Activated CD8-positive, alpha-beta memory T cell treated with anti-CD3 and anti-CD28 coated beads for 36 hours (primary cell): Measurements from ENCODE around the gene GSK3B. TPM values are rescaled to one million over a fixed set of nuclear protein-coding genes. Genes with fewer than 3 reads are reported as not detected.
"Not testable (repeated sequence)": the region's sequence is repeated elsewhere in the genome, so short reads cannot be mapped to it uniquely, and the experiment has no call there.

Experiments used
- CTCF ChIA-PET: fragments of 350-600 bp; sonication (Branson Sonifier 250); formaldehyde crosslinking; loops from one replicate; lab custom pipeline; 2021; ENCODE audit warnings: antibody characterized with exemption; lab: Charles Lee
- POLR2A ChIA-PET: fragments of 350-600 bp; sonication (Branson Sonifier 250); formaldehyde crosslinking; loops from one replicate; lab custom pipeline; 2021; ENCODE audit warnings: antibody characterized with exemption; lab: Charles Lee
- total RNA-seq, 2 experiments: library from RNA; stranded (reverse); gene quantifications; one replicate each; pipeline ENCODE4 v1.2.3, GENCODE V29; 2021

Gene GSK3B
- total RNA-seq, 2 experiments from 2014 or later: 34.4 to 35.2 TPM

DNA sequence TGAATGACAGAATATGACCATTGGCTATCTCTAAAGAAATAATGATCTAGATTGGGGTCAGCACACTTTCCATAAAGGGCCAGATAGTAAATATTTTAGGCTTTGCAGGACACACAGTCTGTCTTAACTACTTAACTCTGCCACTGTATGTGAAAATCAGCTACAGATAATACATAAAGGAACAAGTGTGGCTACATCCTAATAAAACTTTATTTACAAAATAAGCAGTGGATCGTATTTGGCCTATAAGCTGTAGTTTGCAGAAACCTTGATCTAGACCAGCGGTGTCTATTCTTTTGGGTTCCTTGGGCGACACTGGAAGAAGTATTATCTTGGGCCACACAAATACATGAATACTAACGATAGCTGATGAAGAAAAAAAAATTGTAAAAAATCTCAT, 27.6 kb downstream of the GSK3B start:
- POLR2A ChIA-PET: no interaction called here
- CTCF ChIA-PET: no interaction called here

GRCh38 chr3:120064641-120065040, 29.6 kb downstream of the GSK3B start:
- CTCF ChIA-PET: no interaction called here
- POLR2A ChIA-PET: no interaction called here

DNA sequence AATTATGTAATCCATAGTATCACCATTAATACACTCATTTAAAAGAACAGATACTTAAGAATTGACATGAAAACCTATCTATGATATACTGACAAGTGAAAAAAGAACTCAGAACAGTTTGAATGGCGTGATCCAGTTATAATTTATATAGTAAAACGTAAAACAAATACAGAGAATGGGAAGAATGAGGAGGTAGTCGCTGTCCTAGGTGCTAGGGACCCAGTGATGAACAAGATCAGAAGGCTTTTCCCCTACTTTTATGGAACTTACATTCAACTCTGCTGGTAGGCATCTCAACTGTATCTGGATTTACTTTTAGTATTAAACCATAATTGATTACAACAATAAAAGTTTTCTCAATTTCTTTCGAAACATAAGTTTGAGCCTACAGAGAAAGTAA, 31.8 kb downstream of the GSK3B start:
- POLR2A ChIA-PET: no interaction called here
- CTCF ChIA-PET: no interaction called here

DNA sequence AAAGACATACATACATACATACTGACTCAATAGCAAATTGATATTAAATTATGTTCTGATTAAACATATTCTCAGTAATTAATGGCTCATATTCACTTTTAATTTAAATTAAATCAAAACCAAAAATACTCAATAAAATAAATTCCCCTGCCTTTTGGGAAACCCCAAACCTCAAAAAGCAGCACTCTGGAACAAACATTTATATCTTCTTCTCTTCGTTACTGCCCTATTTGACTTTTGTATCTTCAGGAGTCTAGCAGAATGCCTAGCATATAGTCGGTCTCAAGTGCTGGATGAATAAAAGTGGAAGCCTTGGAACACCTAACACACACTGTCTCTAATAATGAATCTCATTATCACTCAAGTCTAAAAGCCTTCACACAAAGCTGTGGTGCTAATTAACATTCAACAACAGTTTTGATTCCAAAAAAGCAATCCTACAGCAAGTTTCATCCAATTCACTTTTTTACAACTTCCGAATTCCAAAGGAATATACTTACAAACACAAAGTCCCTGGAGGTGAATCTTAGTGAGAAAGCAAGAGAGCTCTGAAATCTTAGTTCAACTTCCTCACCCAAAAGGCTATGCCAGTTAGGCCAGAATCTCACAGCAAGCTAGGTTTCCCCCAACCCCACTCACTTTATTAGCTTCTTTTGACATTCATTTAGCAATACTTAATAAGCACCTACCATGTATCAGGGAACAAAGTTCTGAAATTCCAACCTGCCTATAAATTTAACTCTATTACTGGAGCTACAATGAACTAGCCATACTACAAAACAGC, 35.0 kb downstream of the GSK3B start:
- ChIA-PET CTCF (no interaction called here), POLR2A (interaction anchor here (0.6 kb wide), 1 partner anchor 36 kb away, joined by 3 read pairs; no protein-coding TSS in a partner anchor)

- POLR2A ChIA-PET: no interaction called here
- CTCF ChIA-PET: no interaction called here
Observed at GRCh38 chr3:120057626-120058025, 36.6 kb downstream of the GSK3B start.

- POLR2A ChIA-PET: no interaction called here
- CTCF ChIA-PET: no interaction called here
Observed at GRCh38 chr3:120057029-120057428, 37.2 kb downstream of the GSK3B start.

DNA sequence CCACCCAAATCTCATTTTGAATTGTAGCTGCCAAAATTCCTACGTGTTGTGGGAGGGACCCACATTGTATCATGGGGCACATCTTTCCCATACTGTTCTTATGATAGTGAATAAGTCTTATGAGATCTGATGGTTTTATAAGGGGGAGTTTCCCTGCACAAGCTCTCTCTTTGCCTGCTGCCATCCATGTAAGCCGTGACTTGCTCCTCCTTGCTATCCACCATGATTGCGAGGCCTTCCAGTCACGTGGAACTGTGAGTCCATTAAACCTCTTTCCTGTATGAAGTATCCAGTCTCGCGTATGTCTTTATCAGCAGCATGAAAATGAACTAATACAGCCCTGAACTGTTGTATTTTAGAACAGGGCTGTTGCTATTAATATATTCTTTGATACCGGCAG, 40.6 kb downstream of the GSK3B start:
- POLR2A ChIA-PET, CTCF ChIA-PET: not testable (repeated sequence)

DNA sequence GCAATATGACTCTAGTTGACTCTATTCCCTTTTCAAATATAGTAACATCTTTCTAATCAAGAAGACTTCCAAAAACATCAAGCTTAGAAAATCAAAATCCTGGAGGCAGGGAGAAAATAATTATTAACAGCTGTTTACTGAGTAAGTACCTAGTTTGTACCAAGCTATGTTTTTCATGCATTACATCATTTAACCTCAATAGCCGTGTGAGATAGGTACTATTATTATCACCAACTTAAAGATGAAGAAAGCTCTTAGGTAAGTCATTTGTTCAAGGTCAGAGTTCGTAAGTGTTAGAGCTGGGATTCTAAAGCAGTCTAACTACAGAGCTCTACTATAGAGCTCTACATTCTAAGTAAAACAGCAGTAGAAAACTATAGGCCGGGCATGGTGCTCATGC, 41.6 kb downstream of the GSK3B start:
- CTCF ChIA-PET: no interaction called here

GRCh38 chr3:120052225-120052624, 42.0 kb downstream of the GSK3B start:
- CTCF ChIA-PET: no interaction called here

More for the DNA sequence above, 41.6 kb downstream of the GSK3B start:
- POLR2A ChIA-PET: interaction anchor here (0.8 to 1.1 kb wide), 3 partner anchors 31 to 43 kb away, joined by 3 read pairs; partner anchors contain the start of gene GSK3B

DNA sequence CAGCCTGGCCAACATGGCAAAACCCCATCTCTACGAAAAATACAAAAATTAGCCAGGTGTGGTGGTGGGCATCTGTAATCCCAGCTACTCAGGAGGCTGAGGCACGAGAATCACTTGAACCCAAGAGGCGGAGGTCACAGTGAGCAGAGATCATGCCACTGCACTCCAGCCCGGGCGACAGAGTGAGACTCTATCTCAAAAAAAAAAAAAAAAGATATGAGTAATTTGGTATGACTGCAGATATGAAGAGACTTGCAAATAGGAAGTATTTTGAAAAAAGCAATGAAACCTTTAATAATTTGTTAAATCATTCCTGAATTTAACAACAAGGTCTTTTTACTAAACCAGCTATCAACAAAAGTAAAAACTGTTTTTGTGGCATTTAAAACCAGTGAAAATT, 42.7 kb downstream of the GSK3B start:
- POLR2A ChIA-PET: not testable (repeated sequence)
- CTCF ChIA-PET: interaction anchor here (1.1 kb wide), 1 partner anchor 160 kb away, joined by 3 read pairs; no protein-coding TSS in a partner anchor

More at GRCh38 chr3:120052225-120052624, 42.0 kb downstream of the GSK3B start:
- POLR2A ChIA-PET: interaction anchor here (0.8 to 1.1 kb wide), 3 partner anchors 31 to 44 kb away, joined by 3 read pairs; partner anchors contain the start of gene GSK3B

DNA sequence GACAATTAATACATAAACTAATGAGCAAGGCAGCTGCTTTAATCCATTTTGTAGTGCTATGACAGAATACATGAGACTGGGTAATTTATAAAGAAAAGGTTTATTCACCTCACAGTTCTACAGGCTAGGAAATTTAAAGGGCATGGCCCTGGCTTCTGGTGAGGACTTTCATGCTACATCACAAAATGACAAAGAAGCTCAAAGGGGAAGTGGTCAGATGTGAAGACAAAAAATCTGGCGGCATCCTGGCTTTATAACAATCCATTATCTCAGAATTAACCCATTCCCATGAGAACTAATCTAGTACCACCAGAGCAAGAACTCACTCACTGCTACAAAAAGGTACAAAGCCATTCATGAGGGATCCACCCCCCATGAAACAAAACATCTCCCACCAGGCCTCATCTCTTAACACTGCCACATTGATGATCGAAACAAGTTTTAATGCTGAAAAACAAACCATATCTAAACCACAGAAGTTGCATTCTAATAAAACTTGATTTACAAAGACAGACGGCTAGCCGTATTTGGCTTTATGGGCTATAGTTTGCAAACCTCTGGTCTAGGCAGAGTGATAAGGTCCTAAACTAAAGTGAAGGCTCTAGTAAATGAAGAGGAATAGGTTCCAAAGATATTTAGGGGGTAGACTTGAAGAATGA, 44.2 kb downstream of the GSK3B start:
- ChIA-PET CTCF (no interaction called here), POLR2A (no interaction called here)

DNA sequence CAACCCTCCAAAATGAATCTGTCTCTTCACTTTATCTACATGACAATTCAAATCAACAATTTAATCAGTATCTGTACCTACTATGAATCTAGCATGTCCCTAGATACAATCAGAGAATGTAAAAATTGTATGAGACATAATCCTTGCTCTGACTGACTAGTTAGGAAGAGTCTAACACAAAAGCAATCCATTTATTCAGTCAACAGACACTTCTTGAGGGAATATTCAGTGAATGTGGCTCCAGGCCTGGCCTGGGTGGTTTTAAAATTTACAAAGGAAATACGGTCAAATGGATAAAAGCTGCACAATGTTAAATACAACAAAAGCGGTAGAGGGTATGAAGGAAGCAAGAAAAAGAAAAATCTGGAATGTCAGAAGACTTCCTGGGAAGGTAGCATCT, 45.2 kb downstream of the GSK3B start:
- ChIA-PET CTCF (no interaction called here), POLR2A (no interaction called here)

DNA sequence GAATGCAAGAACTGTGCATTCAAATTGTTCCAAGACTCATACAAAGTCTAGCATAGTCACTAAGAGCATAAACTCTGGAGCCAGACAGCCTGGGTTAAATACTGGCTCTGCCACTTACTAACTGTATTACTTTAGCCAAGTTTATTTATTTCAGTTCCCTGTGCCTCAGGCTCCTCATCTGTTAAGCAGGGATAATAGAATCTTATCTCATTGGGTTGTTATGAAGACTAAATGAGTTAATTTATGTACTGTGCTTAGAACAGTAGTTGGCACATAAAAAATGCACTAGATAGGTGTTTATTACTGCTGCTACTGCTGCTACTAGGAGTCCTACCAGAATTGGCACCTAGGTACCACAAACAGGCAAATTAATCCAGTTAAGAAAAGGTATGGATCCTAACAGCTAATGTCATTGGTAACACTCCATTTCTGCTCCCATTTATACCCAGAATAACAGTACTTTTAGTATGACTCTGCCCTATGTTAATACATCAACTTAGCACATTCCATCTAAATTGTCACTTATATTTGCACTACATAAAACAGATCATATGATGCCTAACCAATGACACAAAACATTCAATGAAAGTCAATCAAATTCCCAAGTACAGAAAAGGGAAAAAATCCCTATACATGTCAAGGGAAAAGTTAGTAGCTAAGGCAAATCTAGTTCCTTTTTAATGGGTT, 45.7 kb downstream of the GSK3B start:
- CTCF ChIA-PET: no interaction called here
- POLR2A ChIA-PET: no interaction called here

GRCh38 chr3:120047686-120048085, 46.6 kb downstream of the GSK3B start:
- POLR2A ChIA-PET: no interaction called here
- CTCF ChIA-PET: no interaction called here

GRCh38 chr3:120040813-120041377, 53.4 kb downstream of the GSK3B start:
- ChIA-PET POLR2A (no interaction called here), CTCF (interaction anchor here (0.6 kb wide), 1 partner anchor 106 kb away, joined by 4 read pairs; no protein-coding TSS in a partner anchor)

DNA sequence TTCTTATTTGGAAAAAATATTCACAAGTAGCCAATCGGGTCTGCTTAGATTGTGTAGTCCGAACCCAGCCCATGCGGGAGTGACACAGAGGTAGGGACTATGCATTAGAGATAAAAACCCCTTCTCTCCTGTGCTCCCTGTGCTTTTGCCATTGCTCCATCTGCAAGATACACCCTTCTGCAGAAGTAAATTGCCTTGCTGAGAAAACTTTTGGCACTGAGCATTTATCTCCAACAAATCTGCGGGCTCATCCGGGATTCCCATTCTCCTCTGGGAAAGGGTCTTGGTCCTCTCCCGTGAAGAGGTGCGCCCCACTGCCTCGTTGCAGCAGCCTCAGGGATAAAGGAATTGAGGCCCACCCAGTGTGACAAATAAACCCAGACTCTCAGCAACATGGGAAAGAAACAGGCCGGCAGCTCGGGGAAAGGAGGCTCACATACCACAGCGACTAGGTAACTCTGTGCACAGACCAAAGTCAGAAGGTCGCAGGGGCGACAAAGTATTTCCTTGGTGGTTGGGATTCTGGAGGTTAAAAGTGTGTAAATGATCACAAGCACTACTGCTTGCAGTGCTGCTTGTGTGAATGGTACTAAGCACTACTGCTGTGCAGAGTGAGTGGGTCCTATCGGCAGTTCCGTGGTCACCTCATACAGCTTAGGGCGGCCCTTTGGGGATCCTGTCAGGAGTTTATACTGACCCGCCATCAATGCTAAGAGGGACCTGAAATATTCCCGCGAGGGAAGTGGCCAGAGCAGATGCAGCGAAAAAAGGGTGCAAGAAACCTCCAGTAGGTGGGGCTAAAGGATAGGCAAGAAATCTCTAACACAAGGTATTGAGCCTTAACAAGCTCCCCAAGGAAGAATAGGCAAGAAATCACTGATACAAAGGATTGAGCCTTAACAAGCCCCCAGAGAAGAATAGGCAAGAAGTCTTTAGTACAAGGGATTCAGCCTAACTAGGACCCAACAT, 54.3 kb downstream of the GSK3B start:
- ChIA-PET POLR2A (no interaction called here), CTCF (interaction anchor here (0.6 kb wide), 1 partner anchor 107 kb away, joined by 4 read pairs; no protein-coding TSS in a partner anchor)

- CTCF ChIA-PET: no interaction called here
- POLR2A ChIA-PET: no interaction called here
Observed at GRCh38 chr3:120033596-120033995, 60.7 kb downstream of the GSK3B start.

- ChIA-PET POLR2A (no interaction called here), CTCF (no interaction called here)
Observed at GRCh38 chr3:120031561-120031960, 62.7 kb downstream of the GSK3B start.

DNA sequence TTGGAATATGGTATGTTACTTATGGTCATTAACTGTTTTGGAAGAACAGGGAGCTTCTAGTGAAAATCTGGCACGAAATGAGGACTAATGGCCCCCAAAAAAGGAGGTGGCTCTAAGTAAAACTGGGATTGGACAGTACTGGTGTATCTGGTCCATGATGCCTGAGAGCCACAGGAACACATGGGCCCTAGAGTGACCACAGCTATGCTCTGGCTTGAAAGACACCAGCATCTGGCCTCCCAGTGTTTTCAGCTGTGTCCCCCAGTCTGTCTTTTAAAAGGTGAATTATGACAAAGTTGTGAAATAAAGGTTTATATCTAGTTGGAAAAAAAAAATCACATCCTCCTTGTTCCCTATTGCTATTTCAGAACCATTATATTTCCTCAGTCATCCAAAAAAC, 64.5 kb downstream of the GSK3B start:
- CTCF ChIA-PET: no interaction called here

More for the DNA sequence above, 64.5 kb downstream of the GSK3B start:
- POLR2A ChIA-PET: no interaction called here
